HG03280 (cell line): Measurements from ENCODE around the gene BOD1L2.

ENCODE experiments used
- ATAC-seq: cut with Tn5 transposase; IDR thresholded peaks from one replicate; pipeline ENCODE4 v1.9.1; 2021; ENCODE audit warnings: mild to moderate bottlenecking, moderate library complexity; ENCODE audit not compliant: unreplicated experiment

The BOD1L2 gene

GRCh38 chr18:57146956-57147636 is at the start of gene BOD1L2:
TSS of gene BOD1L2 (plus strand) at chr18:57147087. CDS start at chr18:57147313, 226 bp downstream.
- ATAC-seq = no peak

GRCh38 chr18:57107140-57107832 is 39.6 kb upstream of the BOD1L2 start:
- no peak for ATAC-seq

GRCh38 chr18:57110290-57110689 is 36.6 kb upstream of the BOD1L2 start:
- ATAC-seq = no peak

- no peak for ATAC-seq
These were observed 33.0 kb upstream of the BOD1L2 start for GRCh38 chr18:57113799-57114420.

- ATAC-seq = no peak
These were observed 30.2 kb upstream of the BOD1L2 start for GRCh38 chr18:57116598-57117132.

GRCh38 chr18:57121542-57122112 is 25.3 kb upstream of the BOD1L2 start:
- ATAC-seq = no peak

GRCh38 chr18:57122936-57123510 is 23.9 kb upstream of the BOD1L2 start:
- no peak for ATAC-seq

GRCh38 chr18:57125627-57126026 is 21.3 kb upstream of the BOD1L2 start:
- ATAC-seq = no peak

- ATAC-seq = no peak
These were observed 18.5 kb upstream of the BOD1L2 start for GRCh38 chr18:57128220-57128932.

- ATAC-seq = no peak
These were observed 15.8 kb upstream of the BOD1L2 start for GRCh38 chr18:57131101-57131500.

- no peak for ATAC-seq
These were observed 15.1 kb upstream of the BOD1L2 start for GRCh38 chr18:57131782-57132181.

- no peak for ATAC-seq
These were observed 12.2 kb upstream of the BOD1L2 start for GRCh38 chr18:57134618-57135135.

- ATAC-seq = no peak
These were observed 11.2 kb upstream of the BOD1L2 start for GRCh38 chr18:57135699-57136098.

- ATAC-seq = no peak
These were observed 9.0 kb upstream of the BOD1L2 start for GRCh38 chr18:57137847-57138246.

GRCh38 chr18:57141208-57142129 is 5.4 kb upstream of the BOD1L2 start:
- ATAC-seq = no peak

GRCh38 chr18:57142324-57142723 is 4.6 kb upstream of the BOD1L2 start:
- no peak for ATAC-seq

GRCh38 chr18:57143265-57143664 is 3.6 kb upstream of the BOD1L2 start:
- no peak for ATAC-seq

- ATAC-seq = no peak
These were observed 1.4 kb downstream of the BOD1L2 start for GRCh38 chr18:57148263-57148662.

GRCh38 chr18:57149051-57149450 is 2.2 kb downstream of the BOD1L2 start:
- no peak for ATAC-seq
